Hepatocyte (in vitro differentiated cells): ENCODE results near the gene C19orf85.

Experiments used
- CTCF ChIP-seq: fragments of 200-600 bp; sonication (generic); IDR thresholded peaks from 2 replicates; pipeline ENCODE4 v1.5.1; 2016; ENCODE audit warnings: antibody characterized with exemption, mild to moderate bottlenecking; ENCODE audit not compliant: poor library complexity
- EZH2 ChIP-seq: fragments of 200-600 bp; sonication (generic); IDR thresholded peaks from 2 replicates; pipeline ENCODE4 v1.6.1; 2016; ENCODE audit warnings: antibody characterized with exemption, mild to moderate bottlenecking, borderline replicate concordance

GRCh38 chr19:55483706-55484592 is 19.4 kb upstream of the C19orf85 start:
- TF ChIP-seq CTCF, result no peak
- no peak for TF ChIP-seq EZH2
